Measurements from ENCODE around the gene ZNF668.
A peak's percentile ranks its signal among the peaks of the same experiment; 100 is the strongest.

ZNF668 gene

GRCh38 chr16:31073970-31074813, at the start of gene ZNF668, which contains the start of gene ZNF646:
Gene ZNF668 (minus strand): TSS chr16:31074240. CDS start chr16:31064459, 9,781 bp downstream.
Gene ZNF646 (plus strand): TSS chr16:31074422. CDS start chr16:31076325, 1,903 bp downstream.
- DNase-seq (ENCODE audit: low spot score): peak; percentile 98

GRCh38 chr16:31120129-31120528, 46.1 kb upstream of the ZNF668 start:
- no peak for DNase-seq (ENCODE audit: low spot score)

DNA sequence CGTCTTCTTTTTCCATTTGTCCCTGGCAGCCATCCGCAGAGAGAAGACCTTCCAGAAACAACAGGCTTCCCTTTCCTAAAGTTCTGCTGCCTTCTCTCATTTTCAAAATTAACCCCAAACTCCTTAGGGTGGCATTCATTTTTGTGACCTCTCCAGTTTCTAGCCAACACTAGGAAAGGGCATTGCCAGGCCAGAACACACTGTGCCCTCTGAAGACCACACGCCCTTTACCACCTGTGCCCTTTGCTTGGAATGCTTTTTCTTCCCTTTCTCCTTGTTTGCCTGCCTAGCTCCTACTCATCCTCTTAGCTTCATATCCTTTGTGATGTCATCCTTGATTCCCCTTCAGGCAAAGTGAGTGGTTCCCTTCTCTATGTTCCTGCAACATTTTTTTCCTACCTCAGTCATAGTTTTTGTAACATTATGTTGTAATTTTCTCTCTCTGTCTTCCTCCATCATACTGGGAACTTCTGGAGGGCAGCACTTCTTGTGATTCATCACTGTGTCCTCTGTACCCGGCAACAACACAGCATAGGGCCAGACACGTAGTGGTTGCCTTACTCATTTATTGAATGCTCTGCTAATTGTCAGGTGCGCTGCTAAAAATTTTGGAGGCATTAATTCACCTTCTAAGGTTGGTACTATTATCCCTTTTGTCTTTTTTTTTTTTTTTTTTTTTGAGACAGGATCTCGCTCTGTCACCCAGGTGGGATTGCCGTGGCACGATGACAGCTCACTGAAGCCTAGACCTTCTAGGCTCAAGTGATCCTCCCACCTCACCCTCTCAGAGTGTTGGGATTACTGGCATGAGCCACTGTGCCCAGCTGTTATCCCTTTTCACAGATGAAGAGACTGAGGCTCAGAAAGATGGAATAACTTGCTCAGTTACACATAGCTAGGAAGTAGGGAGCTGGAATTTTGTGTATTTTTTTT, 44.4 kb upstream of the ZNF668 start:
- DNase-seq (ENCODE audit: low spot score): no peak

- DNase-seq (ENCODE audit: low spot score): peak; percentile 96
Observed at GRCh38 chr16:31117384-31118222, 43.6 kb upstream of the ZNF668 start, which contains the start of gene KAT8. Gene KAT8 (plus strand): TSS chr16:31117664. CDS start chr16:31117682, 18 bp downstream.

DNA sequence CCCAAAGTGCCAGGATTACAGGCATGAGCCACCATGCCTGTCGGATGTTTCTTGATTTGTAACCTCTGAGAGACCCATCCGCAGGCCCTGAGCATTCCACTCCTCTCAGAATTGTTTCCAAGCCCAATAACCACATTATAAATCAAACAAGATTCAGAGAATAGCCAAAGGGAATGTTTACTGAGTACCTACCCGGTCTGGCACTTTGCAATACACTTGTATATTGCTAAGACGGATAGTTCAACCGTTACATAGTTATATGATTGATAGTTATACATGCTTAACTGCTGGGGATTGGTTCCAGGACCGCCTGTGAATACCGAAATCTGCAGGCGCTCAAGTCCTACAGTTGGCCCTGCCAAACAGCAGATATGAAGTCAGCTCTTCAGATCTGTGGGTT, 40.4 kb upstream of the ZNF668 start:
- DNase-seq (ENCODE audit: low spot score): no peak

DNA sequence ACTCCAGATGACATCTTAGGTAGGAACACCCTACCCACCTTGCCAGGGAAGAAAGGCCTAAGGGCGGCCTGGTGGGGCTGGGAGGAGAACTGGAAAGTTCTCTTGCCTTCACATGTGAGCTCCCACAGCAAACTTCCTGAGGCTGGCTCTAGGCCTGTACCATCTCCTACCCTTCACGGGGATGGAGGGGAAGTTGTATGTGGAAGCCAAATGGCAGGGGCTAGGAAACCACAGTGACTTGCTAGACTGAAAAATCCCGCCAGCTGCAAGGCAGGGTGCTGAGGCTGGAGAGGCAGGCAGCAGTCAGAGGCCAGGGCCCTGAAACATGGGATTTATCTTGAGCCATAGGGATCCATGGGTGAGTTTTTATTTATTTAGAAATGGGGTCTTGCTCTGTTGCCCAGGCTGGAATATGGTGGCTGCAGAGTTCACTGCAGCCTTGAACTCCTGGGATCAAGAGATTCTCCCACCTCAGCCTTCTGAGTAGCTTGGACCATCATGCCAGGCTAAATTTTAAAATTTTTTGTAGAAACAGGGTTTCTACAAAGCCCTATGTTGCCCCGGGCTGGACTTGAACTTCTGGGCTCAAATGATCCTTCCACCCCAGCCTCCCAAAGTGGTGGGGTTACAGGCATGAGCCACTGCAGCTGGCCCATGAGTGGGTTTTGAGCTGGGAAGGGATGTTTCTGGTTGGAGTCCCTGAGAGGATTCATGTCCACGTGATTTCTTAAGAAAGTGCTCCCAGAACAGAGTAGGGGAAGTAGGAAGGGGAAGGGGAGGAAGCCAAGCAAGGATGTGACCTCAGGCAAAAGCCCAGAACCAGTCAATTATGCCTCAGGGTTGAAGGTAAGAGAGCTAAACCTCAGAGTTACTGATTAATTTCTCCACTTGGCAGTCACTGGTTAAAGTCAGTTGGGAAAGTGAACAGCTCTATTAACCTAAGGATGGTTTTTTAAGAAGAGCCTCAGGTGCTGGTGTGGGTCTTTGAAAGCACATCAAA, 39.4 kb upstream of the ZNF668 start:
- no peak for DNase-seq (ENCODE audit: low spot score)

- DNase-seq (ENCODE audit: low spot score): no peak
Observed at GRCh38 chr16:31112711-31113110, 38.7 kb upstream of the ZNF668 start.

GRCh38 chr16:31111881-31112466, 37.9 kb upstream of the ZNF668 start:
- DNase-seq (ENCODE audit: low spot score): no peak

DNA sequence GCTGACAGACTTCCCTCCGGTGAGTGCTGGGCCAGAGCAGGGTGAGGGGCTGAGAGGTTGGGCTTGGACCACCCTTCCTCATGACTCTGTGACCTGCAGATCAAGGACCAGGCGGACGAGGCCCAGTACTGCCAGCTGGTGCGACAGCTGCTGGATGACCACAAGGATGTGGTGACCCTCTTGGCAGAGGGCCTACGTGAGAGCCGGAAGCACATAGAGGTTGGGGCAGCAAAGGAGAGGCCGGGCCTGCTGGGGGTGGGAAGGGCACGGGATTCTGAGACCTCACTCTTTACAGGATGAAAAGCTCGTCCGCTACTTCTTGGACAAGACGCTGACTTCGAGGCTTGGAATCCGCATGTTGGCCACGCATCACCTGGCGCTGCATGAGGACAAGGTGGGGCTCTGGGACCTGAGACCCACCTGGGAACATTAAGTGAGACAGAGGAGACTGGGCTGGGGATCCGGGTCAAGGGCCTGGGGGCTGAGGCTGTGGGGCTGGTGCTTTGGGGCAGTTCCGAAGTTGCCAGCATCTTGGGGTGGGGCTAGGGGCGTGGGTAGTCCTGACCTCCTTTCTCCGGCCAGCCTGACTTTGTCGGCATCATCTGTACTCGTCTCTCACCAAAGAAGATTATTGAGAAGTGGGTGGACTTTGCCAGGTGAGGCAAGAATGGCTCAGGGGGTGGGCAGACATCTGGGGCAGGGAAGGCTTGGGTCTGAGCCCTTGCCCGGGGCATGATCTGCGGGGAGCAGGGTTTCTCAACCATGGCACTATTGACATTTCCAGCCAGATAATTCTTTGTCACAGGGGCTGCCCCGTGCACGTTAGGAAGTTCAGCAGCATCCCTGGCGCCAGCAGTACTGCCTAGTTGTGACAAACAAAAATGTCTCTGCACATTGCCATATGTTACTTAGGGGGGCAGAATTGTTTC, 36.3 kb upstream of the ZNF668 start:
- no peak for DNase-seq (ENCODE audit: low spot score)

GRCh38 chr16:31109622-31110021, 35.6 kb upstream of the ZNF668 start:
- no peak for DNase-seq (ENCODE audit: low spot score)

GRCh38 chr16:31108794-31109558, 34.9 kb upstream of the ZNF668 start:
- DNase-seq (ENCODE audit: low spot score): no peak

- DNase-seq (ENCODE audit: low spot score): peak; percentile 87
Observed at GRCh38 chr16:31108035-31108793, 34.2 kb upstream of the ZNF668 start, which contains the start of gene BCKDK. Gene BCKDK (plus strand): TSS chr16:31108386. CDS start chr16:31109224, 838 bp downstream.

DNA sequence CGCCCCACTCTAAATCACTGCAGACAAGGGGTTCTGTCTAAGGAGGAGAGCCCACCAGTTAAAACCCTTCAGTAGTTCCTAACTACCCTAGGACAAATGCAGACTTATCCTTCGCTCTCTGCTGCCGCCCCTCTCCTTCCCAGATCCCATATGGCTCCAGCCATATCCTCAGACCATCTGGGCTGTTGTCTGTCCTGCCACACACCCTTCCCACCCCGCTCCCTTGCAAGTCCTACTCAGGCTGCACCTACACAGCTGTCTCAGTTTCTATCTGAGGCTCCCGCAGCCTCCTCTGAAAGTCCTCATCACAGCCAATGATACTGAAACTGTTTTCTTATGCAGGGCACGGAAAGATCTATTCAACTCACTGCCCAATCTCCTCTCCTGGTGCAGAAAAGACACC, 33.4 kb upstream of the ZNF668 start:
- no peak for DNase-seq (ENCODE audit: low spot score)

DNA sequence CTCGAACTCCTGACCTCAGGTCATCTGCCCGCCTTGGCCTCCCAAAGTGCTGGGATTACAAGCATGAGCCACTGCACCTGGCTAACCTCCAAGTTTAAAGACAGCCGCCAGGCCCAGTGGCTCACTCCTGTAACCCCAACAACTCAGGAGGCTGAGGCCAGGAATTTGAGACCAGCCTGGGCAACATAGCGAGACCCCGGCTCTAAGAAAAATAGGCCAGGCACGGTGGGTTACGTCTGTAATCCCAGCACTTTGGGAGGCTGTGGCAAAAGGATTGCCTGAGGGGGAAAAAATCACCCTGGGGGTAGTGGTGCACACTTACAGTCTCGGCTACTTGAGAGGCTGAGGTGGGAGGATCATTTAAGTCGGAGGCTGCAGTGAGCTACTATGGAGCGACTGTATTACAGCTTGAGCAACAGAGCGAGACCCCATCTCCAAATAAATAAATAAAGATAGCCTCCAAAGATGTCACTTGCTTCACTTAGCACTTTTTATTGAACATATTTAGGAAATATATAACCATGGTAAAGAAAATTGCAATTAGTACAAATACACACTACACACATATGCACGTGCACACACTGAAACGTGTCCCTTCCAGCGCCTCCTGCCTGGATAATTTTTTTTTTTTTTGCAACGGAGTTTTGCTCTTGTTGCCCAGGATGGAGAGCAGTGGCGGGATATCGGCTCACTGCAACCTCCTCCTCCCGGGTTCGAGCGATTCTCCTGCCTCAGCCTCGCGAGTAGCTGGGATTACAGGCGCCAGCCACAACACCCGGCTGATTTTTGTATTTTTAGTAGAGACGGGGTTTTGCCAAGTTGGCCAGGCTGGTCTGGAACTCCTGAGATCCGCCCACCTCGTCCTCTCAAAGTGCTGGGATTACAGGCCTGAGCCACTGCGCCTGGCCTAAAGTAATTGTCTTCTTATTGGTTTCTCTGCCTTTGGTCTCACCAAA, 32.7 kb upstream of the ZNF668 start:
- DNase-seq (ENCODE audit: low spot score): no peak

DNA sequence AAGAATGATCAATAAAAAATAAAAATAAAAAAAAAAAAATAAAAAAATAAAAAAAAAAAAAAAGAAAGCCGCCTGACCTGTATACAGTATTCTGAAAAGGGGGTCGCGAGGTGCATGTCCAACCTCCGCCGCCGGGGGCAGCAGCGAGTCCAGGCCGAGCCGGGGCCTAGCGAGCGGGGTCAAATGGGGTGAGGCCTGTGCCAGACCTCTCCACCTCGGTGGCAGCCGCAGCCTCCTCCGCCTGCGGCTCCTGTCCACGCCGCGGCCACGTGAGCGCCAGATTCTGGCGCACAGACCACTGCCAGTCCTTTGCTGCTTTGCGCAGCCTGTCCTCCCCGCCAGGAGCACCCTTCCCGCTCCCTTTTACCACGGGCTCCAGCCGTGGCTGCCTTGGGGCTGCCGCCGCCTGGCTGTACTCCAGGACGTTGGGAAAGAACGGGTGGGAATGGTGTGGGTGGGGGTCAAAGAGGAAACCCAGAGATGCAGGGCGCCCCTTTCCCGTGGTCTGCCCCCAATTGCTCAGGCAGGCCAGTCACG, 31.7 kb upstream of the ZNF668 start:
- DNase-seq (ENCODE audit: low spot score): peak; percentile 87
